ENCODE measurements around the gene ATXN10.
"Not testable (repeated sequence)": the region's sequence is repeated elsewhere in the genome, so short reads cannot be mapped to it uniquely, and the experiment has no call there.

Gene ATXN10

GRCh38 chr22:45678961-45679912 is 7.6 kb downstream of the ATXN10 start:
- DNase-seq (ENCODE audit: low spot score), result no peak

GRCh38 chr22:45680932-45681700 is 9.5 kb downstream of the ATXN10 start:
- DNase-seq (ENCODE audit: low spot score), result no peak

DNA sequence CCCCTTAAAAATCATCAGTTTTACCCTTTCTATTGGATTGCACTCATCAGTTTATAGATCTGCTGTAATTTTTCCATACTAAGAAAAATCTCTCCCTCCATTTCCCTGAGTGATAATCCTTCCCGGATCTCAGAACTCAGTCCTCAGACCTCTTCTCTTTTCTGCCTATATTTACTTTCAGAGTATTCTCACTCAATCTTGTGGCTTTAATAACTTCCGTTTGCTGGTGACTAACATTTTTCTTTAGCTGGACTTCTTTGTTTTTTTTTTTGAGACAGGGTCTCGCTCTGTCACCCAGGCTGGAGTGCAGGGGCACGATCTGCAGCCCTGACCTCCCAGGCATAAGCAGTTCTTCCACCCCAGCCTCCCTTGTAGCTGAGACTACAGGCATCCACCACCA is 10.4 kb downstream of the ATXN10 start:
- DNase-seq (ENCODE audit: low spot score), result no peak

DNA sequence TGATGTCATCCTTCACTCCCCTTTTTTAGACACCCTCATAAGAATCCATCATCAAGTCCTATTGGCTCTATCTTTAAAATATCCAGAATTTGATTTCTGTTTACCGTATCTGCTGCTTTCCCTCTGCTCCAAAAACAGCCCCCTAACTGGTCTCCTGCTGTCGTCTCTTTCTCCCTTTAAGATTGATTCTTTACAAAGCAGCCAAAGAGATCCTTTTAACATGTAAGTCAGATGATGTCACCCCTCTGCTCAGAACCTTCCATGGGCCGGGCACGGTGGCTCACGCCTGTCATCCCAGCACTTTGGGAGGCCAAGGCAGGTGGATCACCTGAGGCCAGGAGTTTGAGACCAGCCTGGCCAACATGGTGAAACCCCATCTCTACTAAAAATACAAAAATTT is 11.1 kb downstream of the ATXN10 start:
- DNase-seq (ENCODE audit: low spot score), result not testable (repeated sequence)

GRCh38 chr22:45683248-45683647 is 11.6 kb downstream of the ATXN10 start:
- peak; percentile 29 for DNase-seq (ENCODE audit: low spot score)

DNA sequence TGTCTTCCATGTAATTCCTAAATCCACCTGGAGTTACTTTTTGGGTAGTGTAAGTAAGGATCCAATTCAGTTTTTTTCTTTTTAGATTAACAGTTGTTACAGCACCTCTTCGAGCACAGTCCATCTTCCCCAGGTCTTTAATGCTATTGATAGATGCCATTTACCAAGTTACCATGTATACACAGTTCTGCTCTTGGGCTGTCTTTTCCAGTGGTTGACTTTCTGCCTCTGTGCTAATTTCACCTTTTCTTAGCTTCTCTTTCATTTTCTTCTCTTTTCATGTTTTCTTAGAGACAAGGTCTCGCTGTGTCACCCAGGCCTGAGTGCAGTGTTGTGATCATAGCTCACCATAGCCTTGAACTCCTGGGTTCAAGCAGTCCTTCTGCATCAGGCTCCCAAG is 12.0 kb downstream of the ATXN10 start:
- DNase-seq (ENCODE audit: low spot score), result no peak

DNA sequence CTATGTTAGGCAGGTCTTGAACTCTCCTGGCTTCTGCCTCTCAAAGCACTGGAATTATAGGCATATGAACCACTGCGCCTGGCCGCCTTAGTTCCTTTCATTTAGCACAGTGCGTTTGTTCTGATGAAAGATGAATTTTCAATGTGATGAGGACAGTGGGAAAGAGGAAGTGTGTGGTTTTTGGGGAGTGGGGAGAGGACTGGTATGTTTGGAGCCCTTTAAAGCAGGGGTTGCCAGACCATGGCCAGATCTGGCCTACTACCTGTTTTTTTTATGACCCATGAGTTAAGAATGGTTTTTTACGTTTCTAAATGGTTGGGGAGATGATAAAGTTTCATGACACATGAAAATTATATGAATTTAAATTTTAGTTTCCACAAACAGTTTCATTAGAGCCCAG is 12.5 kb downstream of the ATXN10 start:
- DNase-seq (ENCODE audit: low spot score), result no peak

- DNase-seq (ENCODE audit: low spot score), result no peak
Observed at GRCh38 chr22:45684752-45685574, 13.3 kb downstream of the ATXN10 start.

DNA sequence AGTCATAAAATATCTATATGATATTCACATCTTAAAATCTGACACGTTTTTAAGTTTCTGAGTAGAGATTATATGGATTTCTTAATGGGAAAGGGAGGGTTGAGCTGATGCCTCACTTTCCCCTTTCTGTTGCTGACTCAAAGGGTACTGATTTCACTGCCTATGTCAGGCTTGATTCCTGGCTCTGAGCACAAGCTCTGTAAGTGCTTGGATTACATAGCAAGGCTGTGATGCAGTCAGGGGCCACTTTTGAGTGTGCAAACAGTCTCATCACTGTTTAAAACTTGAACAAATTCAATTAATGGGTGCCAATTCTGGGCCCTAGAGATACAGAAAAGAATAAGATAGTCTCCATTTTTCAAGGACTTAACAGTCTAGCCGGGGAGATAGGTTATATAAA is 14.4 kb downstream of the ATXN10 start:
- DNase-seq (ENCODE audit: low spot score), result no peak

DNA sequence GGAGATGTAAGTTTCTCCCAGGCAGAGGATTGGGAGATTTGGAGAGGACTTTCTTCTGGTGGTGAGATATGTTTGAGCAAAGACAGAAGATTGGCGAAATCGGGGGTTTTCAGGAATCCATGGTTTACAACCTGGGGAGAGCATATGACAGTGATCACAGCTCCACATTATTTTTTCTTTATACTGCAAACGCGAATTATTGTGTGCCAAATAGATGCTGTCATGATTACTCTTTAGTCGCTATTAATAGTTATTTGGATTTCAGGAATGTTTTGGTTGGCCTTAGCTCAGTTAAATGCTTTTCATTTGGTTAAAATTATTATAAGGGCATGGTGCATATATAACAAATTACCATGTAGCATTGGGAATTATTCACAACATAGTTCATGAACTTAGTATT is 15.2 kb downstream of the ATXN10 start:
- no peak for DNase-seq (ENCODE audit: low spot score)

- DNase-seq (ENCODE audit: low spot score), result no peak
Observed at GRCh38 chr22:45688600-45689080, 17.0 kb downstream of the ATXN10 start.

DNA sequence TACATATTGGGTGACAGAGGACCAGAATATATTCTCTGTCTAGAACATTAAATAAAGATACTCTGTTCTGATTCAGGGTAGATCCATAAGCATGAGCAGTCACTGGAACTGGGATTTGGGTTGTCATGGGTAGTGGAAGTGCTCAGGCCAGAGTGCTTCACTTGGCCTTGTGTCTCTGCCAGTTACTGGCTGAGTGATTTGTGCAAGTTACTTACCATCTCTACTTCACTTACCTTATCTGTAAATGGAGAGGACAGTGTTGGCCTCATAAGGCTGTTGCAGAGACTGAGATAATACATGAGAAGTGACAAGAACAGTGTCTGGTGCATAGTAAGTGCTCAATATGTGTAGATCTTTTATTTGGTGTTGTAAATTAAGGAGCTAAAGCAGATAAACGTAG is 17.6 kb downstream of the ATXN10 start:
- DNase-seq (ENCODE audit: low spot score), result no peak

GRCh38 chr22:45690008-45690407 is 18.4 kb downstream of the ATXN10 start:
- DNase-seq (ENCODE audit: low spot score), result no peak

DNA sequence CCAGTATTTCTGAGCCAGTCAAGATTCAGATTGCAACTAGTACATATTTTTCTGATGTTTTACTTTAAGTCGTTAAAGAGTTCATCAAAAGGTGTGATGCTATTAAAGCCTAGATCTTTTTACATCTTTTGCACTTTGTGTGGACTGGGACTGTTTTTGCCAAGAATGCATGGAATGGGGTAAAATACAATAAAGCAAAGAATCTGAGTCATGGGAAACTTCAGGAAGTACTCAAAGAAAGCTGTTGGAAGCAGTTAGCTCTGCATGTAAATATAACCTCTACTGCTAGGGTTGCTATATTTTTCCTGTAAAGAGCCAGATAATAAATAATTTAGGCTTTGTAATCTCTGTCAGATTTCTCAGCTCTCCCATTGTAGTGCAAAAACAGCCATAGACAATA is 20.9 kb downstream of the ATXN10 start:
- no peak for DNase-seq (ENCODE audit: low spot score)

DNA sequence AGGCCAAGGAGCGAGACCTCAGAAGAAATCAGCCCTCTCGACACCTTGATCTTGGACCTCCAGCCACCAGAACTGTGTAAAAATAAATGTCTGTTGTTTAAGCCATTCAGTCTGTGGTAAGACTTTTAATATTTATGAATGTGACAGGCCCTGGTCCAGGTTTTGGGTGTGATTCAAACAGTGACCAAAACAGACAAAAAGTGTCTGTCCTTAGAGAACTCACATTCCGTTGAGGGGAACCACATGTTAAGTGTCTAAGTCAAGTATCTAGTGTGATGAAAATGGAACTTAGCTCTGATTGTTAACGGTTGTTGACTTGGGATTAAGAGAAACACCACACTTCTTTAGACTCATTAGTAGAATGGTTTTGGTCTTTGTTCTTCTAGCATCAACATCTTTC is 22.2 kb downstream of the ATXN10 start:
- DNase-seq (ENCODE audit: low spot score), result no peak

GRCh38 chr22:45696227-45696626 is 24.6 kb downstream of the ATXN10 start:
- DNase-seq (ENCODE audit: low spot score), result no peak

DNA sequence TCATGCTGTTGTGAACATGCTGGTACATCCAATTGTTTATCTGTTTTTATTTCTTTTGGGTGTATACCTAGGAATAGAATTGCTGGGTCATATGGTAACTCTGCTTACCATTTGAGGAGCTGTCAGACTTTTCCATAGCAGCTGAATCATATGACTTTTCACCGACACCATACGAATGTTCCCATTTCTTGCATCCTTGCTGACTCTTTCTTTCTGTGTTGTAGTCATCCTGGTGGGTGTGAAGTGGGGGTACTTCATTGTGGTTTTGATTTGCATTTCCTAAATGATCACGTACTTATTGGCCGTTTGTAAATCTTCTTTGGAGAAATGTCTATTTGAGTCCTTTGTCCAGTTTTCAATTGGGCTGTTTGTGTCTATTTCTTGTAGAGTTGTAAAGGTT is 26.5 kb downstream of the ATXN10 start:
- no peak for DNase-seq (ENCODE audit: low spot score)

DNA sequence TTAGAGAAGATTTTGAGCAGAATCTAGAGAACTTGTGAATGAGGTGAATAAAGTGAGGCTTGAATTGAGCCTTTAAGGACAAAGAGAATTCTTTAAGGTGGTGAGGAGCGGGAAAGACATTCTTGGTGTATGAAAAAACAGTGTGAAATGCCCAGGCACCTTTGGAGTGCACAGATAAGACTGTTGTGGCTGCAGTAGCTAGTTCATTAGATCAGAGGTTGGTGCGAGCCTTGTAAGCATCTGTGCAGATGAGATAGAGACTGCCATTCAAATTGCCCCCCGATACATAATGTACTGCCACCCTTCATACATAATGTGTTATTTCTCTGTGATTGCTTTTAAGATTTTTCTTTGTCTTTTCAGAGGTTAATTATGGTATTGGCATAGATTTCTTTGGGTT is 31.3 kb downstream of the ATXN10 start:
- DNase-seq (ENCODE audit: low spot score), result no peak

DNA sequence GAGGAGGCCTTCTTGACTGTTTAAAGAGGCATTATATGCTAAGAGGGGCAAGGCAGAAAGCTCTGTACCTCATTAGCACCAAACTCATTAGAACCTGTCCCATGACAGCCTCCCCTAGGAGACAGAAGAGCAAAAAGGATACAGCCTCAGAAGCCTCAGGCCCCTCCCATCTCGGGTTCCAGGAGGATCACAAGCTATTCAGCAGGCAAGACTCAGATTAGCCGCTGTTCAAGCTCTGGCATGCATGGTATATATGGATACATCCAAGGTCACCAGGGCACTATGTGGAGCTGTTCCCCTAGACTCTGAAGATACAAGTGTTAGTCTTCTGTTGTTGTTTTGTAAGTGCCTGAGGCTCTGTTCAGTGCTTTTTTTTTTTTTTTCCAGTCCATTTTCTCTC is 32.1 kb downstream of the ATXN10 start:
- DNase-seq (ENCODE audit: low spot score), result no peak

DNA sequence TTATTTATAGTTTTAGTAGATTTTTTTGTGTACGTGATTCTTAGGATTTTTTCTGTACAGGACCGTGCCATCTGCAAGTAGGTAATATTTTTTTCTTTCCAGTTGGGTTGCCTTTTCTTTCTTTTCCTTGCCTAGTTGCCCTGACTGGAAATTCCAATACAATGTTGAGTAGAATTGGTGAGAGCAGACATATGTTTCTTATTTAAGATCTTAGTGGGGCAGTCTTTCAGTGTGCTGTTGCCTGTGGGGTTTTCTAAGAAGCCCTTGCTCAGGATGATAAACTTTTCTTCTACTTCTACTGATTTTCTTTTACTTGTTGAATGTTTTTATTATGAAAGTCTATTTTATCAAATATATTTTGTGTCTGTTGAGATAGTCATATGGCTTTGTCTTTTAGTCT is 33.0 kb downstream of the ATXN10 start:
- no peak for DNase-seq (ENCODE audit: low spot score)

GRCh38 chr22:45707605-45708004 is 36.0 kb downstream of the ATXN10 start:
- DNase-seq (ENCODE audit: low spot score), result no peak

GRCh38 chr22:45708145-45708544 is 36.5 kb downstream of the ATXN10 start:
- no peak for DNase-seq (ENCODE audit: low spot score)

All from pons (tissue), 1 donor.